Germinal center (tissue), 1 donor: ENCODE results near the gene ATP5F1E.

Source experiments
- DNase-seq: peaks from one replicate; pipeline ENCODE4 v3.0.0; 2012; ENCODE audit warnings: mixed read lengths, low spot score

Gene ATP5F1E

DNA sequence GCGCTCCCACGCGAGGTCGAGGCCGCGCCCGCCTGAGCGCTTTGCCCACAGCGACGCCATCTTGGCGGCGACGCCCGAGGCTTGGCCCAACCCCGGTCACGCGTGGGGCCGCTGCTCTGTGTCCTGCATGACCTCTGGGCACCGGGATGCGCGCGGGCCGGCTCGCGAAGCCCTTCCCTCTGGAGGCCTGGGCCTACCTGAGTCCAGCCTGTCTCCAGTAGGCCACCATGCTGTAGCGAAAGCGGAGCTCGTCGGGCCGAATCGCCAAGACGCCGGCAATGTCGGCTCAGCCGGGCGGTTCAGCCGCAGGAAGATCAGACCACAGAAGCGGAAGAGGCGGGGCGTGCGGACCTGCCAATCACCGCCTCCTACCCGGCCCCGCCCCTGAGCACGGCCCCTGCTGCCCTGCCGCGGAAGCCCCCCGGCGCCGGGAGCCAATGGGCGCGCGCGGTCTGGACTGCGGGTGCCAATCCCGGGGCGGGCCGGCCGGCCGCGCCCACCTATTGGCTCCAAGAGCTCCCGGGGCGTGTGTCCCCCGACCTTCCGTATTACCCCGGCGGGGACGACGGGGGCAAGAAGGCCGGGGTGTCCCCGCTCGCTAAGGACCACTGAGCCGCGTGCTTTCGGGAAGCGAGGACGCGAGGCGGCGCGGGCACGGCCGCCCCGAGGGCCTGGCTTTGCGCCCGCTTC is at the start of gene ATP5F1E:
Gene ATP5F1E, minus strand, starts transcription at position 313 of the 690 bp plus-strand sequence. Its CDS starts 84 bp downstream, at position 229.
- peak; percentile 99 for DNase-seq

DNA sequence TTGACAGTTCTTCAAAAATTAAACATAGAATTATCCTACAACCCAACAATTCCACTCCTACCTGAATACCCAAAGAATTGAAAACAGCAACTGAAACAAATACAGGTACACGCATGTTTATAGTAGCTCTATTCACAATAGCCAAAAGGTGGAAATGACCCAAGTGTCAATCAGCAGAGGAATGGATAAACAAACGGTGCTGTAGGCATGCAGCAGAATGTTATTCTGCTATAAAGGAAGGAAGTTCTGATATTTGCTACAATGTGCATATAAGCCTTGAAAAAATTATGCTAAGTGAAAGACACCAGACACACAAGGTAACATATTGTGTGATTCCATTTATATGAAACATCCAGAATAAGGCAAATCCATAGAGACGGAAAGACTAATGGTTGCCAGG is 48.9 kb upstream of the ATP5F1E start:
- DNase-seq, result no peak

DNA sequence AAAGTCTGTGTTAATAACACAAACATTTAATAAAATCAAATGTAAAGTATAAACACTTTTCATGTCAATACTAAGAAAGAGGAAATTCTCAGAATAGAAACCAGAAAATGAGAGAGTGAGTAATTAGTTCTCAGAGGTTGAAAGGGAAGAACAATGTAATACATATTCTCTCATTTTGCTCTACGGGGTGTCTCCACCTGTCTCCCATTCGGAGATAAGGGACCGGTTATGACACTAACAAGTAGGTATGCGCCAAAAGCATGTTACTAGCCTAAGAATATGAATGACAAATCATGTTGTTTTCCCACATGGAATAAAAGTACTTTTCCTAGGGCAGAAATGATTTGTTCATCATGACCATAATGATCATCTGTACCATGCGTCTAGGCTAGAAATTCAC is 46.1 kb upstream of the ATP5F1E start:
- DNase-seq, result no peak

DNA sequence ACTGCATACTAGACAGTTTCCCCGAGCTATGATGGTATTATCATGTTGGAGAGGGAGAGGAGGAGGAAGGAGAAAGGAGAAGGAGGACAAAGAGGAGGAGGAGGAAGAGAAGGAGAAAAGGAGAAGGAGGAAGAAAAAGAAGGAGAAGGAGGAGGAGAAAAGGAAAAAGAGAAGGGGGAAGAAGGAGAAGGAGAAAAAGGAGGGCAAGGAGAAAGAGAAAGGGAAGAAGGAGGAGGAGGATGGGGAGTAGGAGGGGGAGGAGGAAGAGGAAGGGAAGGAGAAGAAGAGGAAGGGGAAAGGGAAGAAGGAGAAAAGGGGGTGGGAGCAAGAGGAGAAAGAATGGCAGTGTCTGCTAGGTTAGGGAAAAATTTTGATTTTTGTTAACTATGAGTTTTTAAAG is 45.6 kb upstream of the ATP5F1E start:
- no peak for DNase-seq

DNA sequence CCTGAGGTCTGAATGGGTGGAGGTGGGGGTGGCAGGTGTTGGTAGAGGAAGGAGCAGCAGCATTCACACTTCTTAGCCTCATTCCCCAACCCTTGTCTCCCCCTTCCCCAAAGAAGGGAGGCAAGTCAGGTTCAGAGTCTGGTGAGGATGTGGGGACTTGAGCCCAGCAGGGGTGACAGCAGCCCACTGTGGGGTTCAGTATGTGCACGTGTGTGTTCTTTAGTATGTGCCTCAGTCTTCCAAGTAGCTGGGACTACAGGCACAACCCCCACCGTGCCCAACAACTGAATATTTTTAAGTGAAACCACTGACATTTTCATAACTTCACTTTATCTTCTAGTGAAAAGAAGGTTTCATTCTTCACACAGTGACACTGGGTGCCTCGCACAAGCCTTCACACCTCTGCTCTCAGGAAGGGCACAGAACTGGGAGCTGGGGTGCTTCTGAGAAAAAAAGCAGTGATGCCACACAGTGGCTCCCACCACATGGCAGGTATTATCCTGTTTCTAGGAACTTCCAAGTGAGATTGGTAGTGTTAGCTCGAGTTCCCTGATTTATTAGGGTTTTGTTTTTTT is 43.9 kb upstream of the ATP5F1E start:
- DNase-seq, result no peak

DNA sequence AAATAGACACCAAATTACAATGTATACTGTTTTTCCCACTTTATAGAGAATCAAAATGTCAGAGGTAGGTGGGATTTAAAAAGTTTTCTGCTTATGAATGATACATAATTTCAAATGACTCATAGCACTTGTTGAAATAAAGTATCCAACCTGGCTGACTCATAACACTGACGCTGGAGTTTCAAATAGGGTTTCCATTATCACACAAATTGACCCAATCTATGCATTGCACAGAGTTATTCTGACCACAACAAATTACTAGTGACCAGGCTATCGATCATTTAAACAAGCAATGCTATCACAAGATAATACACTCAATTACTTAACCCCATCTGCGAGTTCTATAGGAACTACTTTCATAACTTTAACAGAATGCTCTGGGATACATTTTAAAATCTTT is 42.3 kb upstream of the ATP5F1E start:
- DNase-seq, result no peak

DNA sequence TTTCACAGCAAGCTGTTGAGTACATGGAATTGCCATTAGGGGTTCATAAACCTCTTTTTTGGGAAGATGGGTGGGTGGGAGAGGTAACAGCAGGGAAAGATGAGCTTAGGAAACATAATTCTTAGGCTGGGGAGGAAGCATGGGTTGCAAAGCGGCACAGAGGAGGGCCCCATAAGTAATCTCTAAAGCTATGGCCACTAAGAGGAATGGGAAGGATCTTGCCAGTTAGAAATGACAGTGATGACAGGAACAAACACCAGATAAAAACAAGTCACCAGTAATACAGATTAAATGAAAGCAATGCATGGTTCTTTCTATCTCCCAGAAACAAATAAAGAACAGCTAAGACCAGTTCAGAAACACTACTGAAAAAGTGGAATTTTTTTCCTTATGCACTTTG is 41.4 kb upstream of the ATP5F1E start:
- no peak for DNase-seq

DNA sequence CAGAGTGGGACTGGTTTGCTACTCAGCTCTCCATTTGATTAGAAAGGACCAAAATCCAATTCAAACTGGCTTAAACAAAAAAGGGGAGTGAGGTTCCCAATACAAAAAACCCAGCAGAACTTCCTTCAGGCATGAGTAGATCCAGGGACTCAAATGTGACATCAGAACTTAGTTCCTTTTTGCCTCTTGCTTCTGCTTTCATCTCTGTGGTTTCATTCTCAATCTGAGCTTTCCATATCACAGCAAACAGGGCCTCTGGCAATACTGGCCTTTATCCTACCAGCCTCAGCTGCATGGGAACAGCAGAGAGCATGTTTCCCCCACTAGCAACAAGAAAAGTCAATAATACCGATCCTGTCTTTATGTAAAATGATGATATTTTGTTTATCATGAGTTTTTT is 39.1 kb upstream of the ATP5F1E start:
- peak; percentile 33 for DNase-seq

DNA sequence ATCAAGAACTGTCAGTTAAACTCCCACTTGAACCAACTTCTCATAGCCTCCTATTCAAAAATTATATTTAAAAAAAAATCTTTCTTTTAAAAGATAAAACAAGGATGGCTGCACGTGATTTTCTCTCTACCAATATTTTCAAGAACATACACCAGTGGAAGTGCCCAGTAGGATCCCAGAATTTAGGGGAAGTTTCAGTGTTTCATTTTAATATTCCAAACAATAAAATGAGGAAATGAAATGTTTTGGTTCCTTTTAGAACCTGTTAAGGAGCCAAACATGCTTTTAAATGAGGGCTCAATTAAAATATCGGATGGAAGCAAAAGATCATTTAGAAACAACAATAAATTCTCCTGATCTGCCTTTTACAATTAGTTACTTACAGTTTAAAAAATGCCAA is 36.9 kb upstream of the ATP5F1E start:
- no peak for DNase-seq

DNA sequence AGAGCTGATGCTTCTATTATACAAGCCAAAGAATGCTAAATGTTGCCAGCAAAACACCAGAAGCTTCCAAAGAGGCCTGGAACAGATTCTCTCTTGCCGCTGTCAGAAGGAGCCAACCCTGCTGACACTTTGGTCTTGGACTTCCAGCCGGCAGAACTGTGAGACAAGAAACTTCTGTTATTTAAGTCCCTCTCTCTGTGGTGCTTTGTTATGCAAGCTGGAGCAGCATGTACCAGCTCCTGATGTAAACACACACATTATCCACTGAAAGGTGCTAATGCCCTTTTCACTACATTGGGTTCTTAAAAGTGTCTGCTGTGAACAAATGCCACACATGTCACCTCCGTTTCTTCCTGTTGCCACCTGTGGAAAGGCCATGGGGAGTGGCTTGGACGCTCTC is 36.4 kb upstream of the ATP5F1E start:
- DNase-seq, result no peak

DNA sequence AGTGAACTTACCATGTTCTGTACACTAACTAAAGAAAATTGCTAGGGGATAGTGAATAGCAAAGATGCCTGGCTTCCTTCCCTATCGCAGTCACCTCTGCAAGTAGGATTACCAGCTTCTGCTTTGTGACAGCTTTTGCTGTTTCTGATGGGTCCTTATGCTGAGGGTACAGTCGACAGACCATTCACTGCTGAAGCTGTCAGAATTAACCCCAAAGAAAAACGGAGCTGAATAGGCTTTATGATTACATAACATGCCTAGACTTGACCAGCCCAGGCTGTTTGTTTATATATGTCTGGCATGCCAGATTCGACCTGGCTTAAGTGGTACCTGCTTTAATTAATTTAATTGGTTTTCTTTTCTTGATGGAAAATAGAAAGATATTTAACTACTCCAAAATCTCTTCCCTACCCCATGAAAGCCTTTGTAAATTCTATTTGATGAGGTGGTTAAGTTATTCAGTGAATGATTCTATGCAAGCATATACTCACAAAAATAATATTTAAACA is 32.1 kb upstream of the ATP5F1E start:
- no peak for DNase-seq

DNA sequence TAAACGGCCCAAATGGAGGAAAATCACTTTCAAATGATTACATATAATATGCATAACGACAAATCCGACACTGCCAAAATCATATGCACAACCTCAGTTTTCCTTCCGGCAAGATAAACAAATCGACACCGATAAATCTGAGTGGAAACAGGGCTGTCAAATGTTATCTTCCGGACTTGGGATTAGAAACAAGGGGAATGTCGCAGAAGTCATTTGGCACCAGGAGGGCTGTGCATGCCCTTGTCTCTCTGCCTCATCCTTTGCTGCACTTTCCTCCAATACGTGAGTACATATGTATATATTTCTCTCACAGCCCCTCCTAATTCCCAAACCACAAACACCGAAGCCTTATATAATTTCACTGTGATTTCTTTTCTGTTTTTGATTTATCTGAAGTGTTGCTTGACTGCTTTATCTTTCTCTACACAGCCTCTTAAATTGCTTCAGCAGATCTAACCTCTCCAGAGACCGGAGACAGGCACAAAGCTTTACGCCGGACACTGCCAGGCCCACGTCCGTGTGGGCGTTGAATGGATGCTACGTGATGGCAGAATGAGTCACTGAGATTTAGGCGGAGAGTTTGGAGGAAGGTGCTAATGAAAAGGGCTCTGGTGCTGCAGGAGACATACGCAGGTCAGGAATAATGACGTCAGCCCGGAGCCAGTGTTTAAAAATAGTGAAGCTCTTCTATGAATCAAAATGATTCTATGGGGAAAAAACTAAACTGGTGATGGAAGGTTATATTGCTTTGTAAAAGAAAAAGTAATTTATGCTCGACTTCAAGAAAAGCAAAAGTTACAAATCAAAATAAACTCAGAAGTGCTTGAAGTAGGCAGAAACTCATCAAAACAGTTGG is 31.5 kb upstream of the ATP5F1E start:
- DNase-seq, result no peak

DNA sequence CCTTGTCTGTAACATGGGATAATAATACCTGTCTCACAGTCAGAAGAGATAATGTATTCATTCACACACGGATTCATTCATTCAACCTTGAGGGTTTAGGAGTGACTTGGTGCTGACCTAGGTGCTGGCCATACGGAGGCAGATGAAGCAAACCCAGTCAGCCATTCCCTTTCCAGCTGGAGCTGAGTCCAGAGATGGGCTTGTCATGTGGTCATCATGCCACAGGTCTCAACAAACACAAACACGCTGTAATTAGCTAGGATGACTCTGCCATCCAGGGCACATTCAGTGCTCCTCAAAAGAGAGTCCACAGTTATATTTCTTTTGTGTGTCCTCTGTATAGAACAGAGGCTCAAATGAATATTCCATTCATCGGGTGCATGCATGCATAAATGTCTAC is 29.9 kb upstream of the ATP5F1E start:
- no peak for DNase-seq

DNA sequence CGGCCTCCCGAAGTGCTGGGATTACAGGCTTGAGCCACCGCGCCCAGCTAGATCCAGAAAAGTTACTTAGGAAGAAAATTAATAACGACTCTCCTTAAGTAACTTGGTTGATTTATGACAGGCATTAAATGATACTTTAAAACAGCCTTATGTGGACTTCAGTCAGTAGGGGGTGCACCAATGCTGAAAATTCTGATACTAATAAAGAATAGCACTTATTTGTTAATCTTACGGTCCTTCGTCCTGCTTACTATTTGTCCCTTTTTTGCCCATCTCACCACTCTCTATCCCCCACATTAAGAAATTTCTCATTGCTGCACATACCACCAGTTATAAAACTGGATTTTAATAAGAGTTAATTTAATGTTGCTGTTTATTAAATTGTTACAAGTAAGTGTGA is 23.2 kb upstream of the ATP5F1E start:
- DNase-seq, result peak; percentile 38

DNA sequence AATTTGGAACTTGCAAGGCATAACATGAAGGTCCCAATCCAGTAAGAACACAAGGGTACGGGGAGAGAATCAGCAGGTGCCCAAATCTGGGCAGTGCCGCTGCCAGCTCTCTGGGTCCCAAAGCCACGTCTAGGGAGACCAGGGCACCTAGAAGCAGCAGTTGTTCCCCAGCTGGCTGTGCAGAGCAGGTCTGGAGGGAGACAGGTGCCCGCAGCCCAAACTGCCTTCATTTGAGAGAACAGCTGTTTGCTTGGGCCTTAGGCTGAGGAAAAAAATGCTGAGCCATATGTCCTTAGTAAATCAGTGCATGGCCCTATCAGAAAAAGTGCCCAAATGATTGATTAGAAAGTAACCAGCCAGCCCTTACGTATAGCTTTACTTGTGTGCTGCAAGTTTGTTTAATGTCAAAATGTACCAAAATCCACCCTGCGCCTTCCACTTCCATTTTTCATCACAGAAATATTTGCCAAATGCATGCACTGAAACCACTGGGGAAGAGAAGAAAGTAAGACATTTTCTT is 19.6 kb upstream of the ATP5F1E start:
- DNase-seq, result no peak

DNA sequence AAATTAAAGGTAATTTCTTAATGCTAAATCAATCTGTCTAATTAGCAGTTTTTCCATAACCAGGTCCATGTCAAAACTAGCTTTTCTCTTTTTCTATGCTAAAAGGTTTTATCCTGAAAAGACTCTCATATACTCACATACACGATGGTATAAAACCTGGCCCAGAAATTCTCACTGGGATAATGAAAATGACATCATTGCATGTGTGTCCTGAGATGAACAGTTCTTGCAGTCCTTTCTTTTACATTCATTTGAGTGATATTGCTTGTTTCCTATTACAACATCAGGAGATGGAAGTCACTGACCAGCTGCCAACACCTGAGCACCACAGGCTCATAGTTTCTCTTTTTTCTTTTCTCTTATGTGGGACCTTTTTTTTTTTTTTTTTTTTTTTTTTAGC is 18.3 kb upstream of the ATP5F1E start:
- DNase-seq, result no peak

DNA sequence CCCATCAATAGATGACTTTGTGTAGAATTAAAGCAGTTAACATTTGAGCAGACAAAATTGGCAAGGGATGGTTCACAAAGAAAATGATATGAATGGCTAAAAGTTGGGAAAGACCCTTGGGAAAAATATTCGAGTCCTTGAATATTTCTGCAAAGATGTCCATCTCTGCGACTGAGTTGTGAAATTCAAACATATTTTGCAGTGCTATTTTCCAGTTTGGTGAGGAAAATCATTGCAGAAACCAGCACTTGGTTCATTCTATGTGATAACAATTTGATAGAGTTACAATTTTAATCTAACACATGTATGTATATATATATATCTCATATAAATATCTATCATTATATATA is 16.5 kb upstream of the ATP5F1E start:
- no peak for DNase-seq

DNA sequence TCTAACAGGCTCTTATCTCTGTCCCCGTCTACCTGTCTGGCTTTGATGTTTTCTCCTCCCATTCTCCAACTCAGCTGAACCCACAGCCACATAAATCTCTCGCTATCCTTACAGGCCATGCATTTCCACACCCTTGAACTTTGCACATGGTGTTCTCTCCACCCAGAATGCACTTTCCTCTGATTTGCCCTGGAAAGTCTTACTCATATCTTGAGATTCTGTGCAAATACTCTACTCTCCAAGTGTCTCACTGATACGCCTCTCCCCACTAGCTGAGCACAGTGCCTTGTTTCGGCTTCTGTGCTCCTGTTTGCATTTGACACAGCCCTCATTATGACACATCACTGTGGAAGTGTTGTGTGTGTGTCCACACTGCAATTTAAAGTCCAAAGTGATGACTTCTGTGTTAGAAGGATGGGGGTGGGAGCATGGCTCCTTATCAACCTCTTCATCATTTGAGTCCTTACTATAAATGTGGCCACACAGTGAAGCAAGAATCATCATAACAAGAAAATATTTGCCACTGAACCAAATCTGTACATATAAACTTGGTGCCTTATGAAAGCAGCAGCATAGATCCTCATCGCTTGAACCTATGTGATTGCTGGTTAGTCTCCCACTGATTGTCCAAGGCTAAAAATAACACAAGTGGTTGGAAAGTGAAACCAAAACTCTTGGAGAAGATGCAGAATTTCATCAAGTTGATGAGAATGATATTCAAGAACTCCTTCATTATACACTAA is 16.0 kb upstream of the ATP5F1E start:
- no peak for DNase-seq

DNA sequence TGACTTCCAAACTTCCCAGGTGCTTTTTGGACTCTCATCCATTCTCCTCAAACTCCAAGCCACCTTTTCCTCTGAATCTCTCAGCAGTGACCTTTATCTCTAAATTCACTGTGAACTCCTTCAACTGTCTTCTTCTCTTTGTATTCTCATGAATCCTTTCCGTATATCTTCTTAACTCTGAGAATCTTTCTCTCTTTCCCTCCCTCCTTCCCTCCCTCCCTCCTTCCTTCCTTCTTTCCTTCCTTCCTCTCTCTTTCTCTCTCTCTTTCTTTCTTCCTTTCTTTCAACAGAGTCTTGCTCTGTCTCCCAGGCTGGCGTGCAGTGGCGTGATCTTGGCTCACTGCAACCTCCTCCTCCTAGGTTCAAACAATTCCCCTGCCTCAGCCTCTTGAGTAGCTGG is 14.7 kb upstream of the ATP5F1E start:
- no peak for DNase-seq

DNA sequence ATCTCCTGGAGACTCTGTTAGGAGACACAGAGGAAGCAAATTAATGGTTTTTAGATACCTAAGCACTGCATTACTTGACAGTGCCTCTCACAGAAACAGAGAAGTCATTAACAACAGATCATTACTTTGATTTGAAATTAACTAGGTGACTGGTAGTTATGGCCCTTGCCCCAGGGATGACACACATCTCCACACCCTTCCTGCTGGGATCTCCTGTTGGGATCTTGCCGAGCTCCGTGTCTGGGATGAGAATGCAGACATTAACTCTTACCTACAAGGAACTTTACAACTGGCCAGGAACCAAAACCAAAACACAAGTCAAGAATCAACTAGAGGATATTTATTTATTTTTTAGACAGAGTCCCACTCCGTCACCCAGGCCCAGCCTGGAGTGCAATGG is 12.7 kb upstream of the ATP5F1E start:
- DNase-seq, result no peak

DNA sequence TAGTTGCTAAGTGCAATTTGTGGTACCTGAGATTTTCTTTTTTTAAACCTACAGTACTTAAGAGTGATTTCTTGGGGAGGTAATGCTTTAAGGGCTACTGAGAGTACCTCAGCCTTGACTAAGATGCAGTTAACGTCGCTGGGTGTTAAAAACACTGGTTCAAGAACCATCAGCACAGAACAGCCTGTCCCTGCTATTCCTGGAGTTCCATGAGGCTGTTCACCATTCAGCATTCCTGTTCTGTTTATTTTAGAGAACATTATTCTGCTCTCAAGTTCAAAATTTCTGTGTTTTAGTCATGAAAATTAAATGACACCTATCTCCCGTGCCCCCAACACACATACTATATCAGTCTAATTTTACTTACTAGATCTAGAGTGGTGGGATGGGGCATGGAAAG is 12.2 kb upstream of the ATP5F1E start:
- DNase-seq, result peak; percentile 10

DNA sequence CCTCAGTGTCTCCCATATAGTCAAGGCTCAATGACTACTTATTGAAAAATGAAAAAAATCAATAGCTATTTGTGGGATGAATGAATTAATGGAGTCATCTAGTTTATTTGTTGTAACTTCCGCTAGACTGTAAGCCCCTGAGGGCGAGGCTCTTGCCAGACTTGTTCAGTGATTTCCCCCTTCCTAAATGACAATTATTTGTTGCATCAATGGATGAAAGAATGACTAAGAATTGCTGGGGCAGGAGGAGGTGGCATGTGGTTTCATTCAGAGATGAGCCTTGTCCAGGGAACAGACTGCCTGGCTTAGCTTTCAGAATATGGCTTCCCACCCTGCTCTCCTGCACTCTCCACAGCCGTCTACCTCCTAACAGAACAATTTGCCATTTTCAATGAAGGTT is 11.6 kb upstream of the ATP5F1E start:
- DNase-seq, result no peak
